Peyer's patch (tissue), 4 donors: Measurements from ENCODE around the gene GID8. TPM values are rescaled to one million over a fixed set of nuclear protein-coding genes. Genes with fewer than 3 reads are reported as not detected.

Source experiments
- DNase-seq, 3 donors: peaks; one replicate each; pipeline ENCODE4 v3.0.0-alpha.2; 2017 to 2019
- H3K27ac ChIP-seq, 4 donors: fragments of 200-600 bp; sonication (generic); one replicate each; pipeline ENCODE4 v1.5.1; 2016 to 2019
- H3K27me3 ChIP-seq, 2 donors: fragments of 200-600 bp; sonication (generic); one replicate each; pipeline ENCODE4 v1.5.1; 2019
- H3K36me3 ChIP-seq, 3 donors: fragments of 200-600 bp; sonication (generic); one replicate each; pipeline ENCODE4 v1.5.1; 2016 to 2019
- H3K4me1 ChIP-seq, 4 donors: fragments of 200-600 bp; sonication (generic); one replicate each; pipeline ENCODE4 v1.5.1; 2016 to 2019
- H3K4me3 ChIP-seq, 4 donors: fragments of 200-600 bp; sonication (generic); 1 replicate in 3 of 4; 2 replicates in 1 of 4; pipeline ENCODE4 v1.5.1; 2016 to 2019; ENCODE audit warnings: mild to moderate bottlenecking in 1 of 4
- H3K9me3 ChIP-seq, 4 donors: fragments of 200-600 bp; sonication (generic); one replicate each; pipeline ENCODE4 v1.5.1; 2016 to 2019; ENCODE audit warnings: mild to moderate bottlenecking in 1 of 4
- POLR2A ChIP-seq, 2 donors: fragments of 450-650 bp; IDR thresholded peaks; one replicate each; pipeline ENCODE4 v1.5.1; 2017; ENCODE audit warnings: antibody characterized with exemption in 2 of 2, mild to moderate bottlenecking in 2 of 2, moderate library complexity in 2 of 2
- total RNA-seq, 4 donors: library from RNA; depleted of rRNA; stranded (reverse); fragments of >200 nt; gene quantifications; one replicate each; pipeline ENCODE4 v1.1.0, GENCODE V29; 2016
- TF ChIP-seq, protein P1 (sequence below), 6 experiments: fragments of 450-650 bp in 4 of 6; fragments of 200-600 bp in 2 of 6; sonication (generic) in 1 of 6; IDR thresholded peaks; one replicate each; pipeline ENCODE4 v1.5.1; 2017 to 2019; ENCODE audit warnings: antibody characterized with exemption in 6 of 6, mild to moderate bottlenecking in 3 of 6, moderate library complexity in 1 of 6

Gene GID8
- total RNA-seq, 4 donors from 2014 or later = 22.3 to 26.5 (median 24.0) TPM

DNA sequence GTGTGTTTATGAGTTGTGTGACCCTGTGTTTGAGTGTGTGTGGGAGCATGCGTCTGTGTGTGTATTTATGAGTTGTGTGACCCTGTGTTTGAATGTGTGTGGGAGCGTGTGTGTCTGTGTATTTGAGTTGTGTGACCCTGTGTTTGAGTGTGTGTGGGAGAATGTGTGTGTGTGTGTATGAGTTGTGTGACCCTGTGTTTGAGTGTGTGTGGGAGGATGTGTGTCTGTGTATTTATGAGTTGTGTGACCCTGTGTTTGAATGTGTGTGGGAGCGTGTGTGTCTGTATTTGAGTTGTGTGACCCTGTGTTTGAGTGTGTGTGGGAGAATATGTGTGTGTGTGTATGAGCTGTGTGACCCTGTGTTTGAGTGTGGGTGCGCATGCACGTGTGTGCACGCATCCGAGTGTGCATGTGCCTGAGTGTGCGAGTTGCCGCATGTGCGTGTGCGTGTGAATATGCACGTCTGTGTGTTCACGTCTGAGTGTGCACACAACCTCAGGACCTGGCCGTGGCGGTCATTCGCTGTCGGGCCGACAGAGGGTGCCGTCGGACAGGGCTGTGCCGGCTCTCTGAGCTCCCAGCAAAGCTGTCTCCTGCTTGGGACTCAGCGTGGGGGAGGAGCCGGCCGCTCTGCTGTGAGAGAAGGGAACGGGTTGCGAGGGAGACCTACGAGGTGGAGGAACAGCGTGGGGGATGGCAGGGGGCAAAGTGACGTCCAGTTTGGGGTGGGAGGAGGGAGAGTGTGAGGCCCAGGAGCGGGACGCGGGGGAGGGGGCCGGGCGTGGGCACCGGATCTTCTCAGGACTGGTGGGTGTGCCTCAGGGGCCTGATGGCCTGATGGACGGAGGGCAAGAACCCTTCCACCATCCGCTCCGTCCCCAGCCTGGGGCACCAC, 34.2 kb downstream of the GID8 start:
- Histone ChIP-seq H3K36me3 (no peaks in the 10 kb centered on the region), H3K4me1 (peaks cover 0 to 10% (median 4%) of the 10 kb centered on the region in 4 donors), H3K27me3 (peaks cover 0 to 18% of the 10 kb centered on the region in 2 donors), H3K27ac (peak overlapping the region in 1 of 4 donors; percentile 10), H3K4me3 (peak overlapping the region in 3 of 4 donors; percentile 27 to 42 (median 39)), H3K9me3 (no peaks in the 10 kb centered on the region)
- no peak for TF ChIP-seq POLR2A (IDR thresholded peaks at IDR 0.05)
- TF ChIP-seq, protein P1, sequence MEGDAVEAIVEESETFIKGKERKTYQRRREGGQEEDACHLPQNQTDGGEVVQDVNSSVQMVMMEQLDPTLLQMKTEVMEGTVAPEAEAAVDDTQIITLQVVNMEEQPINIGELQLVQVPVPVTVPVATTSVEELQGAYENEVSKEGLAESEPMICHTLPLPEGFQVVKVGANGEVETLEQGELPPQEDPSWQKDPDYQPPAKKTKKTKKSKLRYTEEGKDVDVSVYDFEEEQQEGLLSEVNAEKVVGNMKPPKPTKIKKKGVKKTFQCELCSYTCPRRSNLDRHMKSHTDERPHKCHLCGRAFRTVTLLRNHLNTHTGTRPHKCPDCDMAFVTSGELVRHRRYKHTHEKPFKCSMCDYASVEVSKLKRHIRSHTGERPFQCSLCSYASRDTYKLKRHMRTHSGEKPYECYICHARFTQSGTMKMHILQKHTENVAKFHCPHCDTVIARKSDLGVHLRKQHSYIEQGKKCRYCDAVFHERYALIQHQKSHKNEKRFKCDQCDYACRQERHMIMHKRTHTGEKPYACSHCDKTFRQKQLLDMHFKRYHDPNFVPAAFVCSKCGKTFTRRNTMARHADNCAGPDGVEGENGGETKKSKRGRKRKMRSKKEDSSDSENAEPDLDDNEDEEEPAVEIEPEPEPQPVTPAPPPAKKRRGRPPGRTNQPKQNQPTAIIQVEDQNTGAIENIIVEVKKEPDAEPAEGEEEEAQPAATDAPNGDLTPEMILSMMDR (IDR thresholded peaks at IDR 0.05) = peak; percentile 82 to 95 (median 91)
- peak; percentile 82 to 94 (median 89) for DNase-seq

DNA sequence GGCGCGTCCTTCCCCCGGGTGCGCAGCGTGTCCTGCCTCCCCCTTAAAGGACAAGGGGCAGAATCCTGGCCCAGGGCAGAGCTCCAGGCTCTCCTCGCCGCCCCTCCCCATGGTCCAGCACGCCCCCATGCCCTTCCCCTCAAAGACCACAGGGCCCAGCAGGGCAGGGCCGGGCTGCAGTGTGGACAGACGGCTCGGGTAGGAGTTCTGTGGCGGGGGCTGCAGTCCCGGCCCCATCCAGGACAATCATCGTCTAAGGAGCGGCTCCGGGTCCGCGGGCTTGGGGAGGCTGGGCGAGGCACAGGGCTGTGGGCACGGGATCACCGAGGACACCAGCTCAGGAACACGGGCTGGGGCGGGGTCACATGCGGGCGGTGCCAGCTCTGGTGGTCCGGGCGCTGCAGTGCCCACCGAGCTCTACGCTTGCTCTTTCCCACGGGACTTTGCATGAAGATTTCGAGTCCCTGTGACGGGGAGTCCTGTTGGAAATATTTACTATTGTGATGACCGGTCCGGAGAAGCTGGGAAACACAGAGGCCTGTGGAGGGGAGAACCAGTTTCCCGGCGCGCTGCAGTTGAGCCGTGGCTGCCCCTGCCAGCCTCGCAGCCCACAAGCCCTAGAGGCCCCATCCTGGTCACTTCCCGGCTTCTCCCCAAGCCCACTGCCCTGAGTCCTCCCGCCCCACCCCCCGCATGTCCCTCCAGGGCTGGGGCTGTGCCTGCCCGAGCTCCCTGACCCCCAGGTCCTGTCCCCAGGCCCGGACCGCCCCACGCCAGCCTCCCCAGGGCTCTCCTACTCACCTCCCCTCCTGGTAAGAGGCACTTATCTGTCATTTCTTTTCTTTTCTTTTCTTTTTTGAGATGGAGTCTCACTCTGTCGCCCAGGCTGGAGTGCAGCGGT, 35.1 kb downstream of the GID8 start:
- Histone ChIP-seq H3K27me3 (peaks cover 0 to 18% of the 10 kb centered on the region in 2 donors), H3K27ac (peak overlapping the region in 1 of 4 donors; percentile 10), H3K4me1 (peaks cover 0 to 14% (median 5%) of the 10 kb centered on the region in 4 donors), H3K4me3 (peak overlapping the region in 2 of 4 donors; percentile 27 to 42), H3K9me3 (no peaks in the 10 kb centered on the region), H3K36me3 (no peaks in the 10 kb centered on the region)
- TF ChIP-seq POLR2A (IDR thresholded peaks at IDR 0.05) = no peak
- TF ChIP-seq, protein P1 (IDR thresholded peaks at IDR 0.05) = no peak
- no peak for DNase-seq

GRCh38 chr20:62975251-62975760, 37.4 kb downstream of the GID8 start:
- DNase-seq = no peak
- H3K27me3 ChIP-seq = peaks cover 0 to 18% of the 10 kb centered on the region in 2 donors
- no peak overlapping the region for H3K4me3 ChIP-seq
- H3K36me3 ChIP-seq = no peaks in the 10 kb centered on the region
- no peak overlapping the region for H3K27ac ChIP-seq
- no peaks in the 10 kb centered on the region for H3K9me3 ChIP-seq
- H3K4me1 ChIP-seq = peaks cover 0 to 21% (median 8%) of the 10 kb centered on the region in 4 donors
- TF ChIP-seq, protein P1 (IDR thresholded peaks at IDR 0.05) = no peak
- no peak for TF ChIP-seq POLR2A (IDR thresholded peaks at IDR 0.05)

GRCh38 chr20:62975812-62976508, 38.0 kb downstream of the GID8 start:
- Histone ChIP-seq H3K36me3 (no peaks in the 10 kb centered on the region), H3K4me3 (no peak overlapping the region), H3K27me3 (peaks cover 0 to 18% of the 10 kb centered on the region in 2 donors), H3K4me1 (peaks cover 0 to 24% (median 8%) of the 10 kb centered on the region in 4 donors), H3K27ac (no peak overlapping the region), H3K9me3 (no peaks in the 10 kb centered on the region)
- TF ChIP-seq, protein P1 (IDR thresholded peaks at IDR 0.05) = no peak
- TF ChIP-seq POLR2A (IDR thresholded peaks at IDR 0.05) = no peak
- DNase-seq = no peak

- Histone ChIP-seq H3K4me3 (no peak overlapping the region), H3K27me3 (peaks cover 0 to 18% of the 10 kb centered on the region in 2 donors), H3K9me3 (no peaks in the 10 kb centered on the region), H3K36me3 (no peaks in the 10 kb centered on the region), H3K4me1 (peaks cover 0 to 24% (median 8%) of the 10 kb centered on the region in 4 donors), H3K27ac (no peak overlapping the region)
- TF ChIP-seq POLR2A (IDR thresholded peaks at IDR 0.05) = no peak
- TF ChIP-seq, protein P1 (IDR thresholded peaks at IDR 0.05) = no peak
- DNase-seq = no peak
Observed at GRCh38 chr20:62976886-62977285, 38.9 kb downstream of the GID8 start.
